ENCODE measurements around the gene ASTN2. TPM values are rescaled to one million over a fixed set of nuclear protein-coding genes. Genes with fewer than 3 reads are reported as not detected.

Gene ASTN2
- total RNA-seq, 1 donor from 2014 or later: 13.6 TPM

GRCh38 chr9:116663581-116663980 is 751.3 kb downstream of the ASTN2 start:
- Mint-ChIP-seq H3K27ac (ENCODE audit: unreplicated experiment) (no peak overlapping the region), H3K9me3 (ENCODE audit: unreplicated experiment) (no peaks in the 10 kb centered on the region), H3K27me3 (ENCODE audit: low read depth, unreplicated experiment) (no peaks in the 10 kb centered on the region), H3K36me3 (ENCODE audit: low read depth, unreplicated experiment) (no peaks in the 10 kb centered on the region), H3K4me1 (ENCODE audit: low read depth, unreplicated experiment) (peaks cover 6% of the 10 kb centered on the region), H3K4me3 (ENCODE audit: unreplicated experiment) (no peak overlapping the region)
- no peaks in the 10 kb centered on the region for H3K36me3 ChIP-seq (ENCODE audit: insufficient read depth, low read length)
- no peaks in the 10 kb centered on the region for H3K79me2 ChIP-seq (ENCODE audit: insufficient read depth, low read length)
- H2AFZ ChIP-seq (ENCODE audit: low read depth, low read length): no peak overlapping the region
- no peaks in the 10 kb centered on the region for H3K4me1 ChIP-seq (ENCODE audit: insufficient read depth, low read length)
- H4K20me1 ChIP-seq (ENCODE audit: insufficient read depth, low read length): no peaks in the 10 kb centered on the region
- TF ChIP-seq EZH2 (IDR thresholded peaks at IDR 0.05; ENCODE audit: insufficient read depth, low read length) (no peak), CTCF (IDR thresholded peaks at IDR 0.05; ENCODE audit: insufficient read depth, low read depth, low read length) (no peak)
- H3K27me3 ChIP-seq (ENCODE audit: insufficient read depth, low read length): peaks cover 3% of the 10 kb centered on the region
- FAIRE-seq (no peak), DNase-seq (ENCODE audit: low read depth) (no peak)
- no peaks in the 10 kb centered on the region for H3K9me3 ChIP-seq (ENCODE audit: insufficient read depth, low read depth, low read length)
- no peak overlapping the region for H3K9ac ChIP-seq (ENCODE audit: low read length)
- H3K4me2 ChIP-seq (ENCODE audit: low read length): no peak overlapping the region
- no peak overlapping the region for H3K27ac ChIP-seq (ENCODE audit: low read depth, low read length)
- H3K4me3 ChIP-seq (ENCODE audit: insufficient read depth, low read depth, low read length): no peak overlapping the region

GRCh38 chr9:116662646-116663310 is 752.1 kb downstream of the ASTN2 start:
- Histone ChIP-seq H4K20me1 (ENCODE audit: insufficient read depth, low read length) (no peaks in the 10 kb centered on the region), H3K4me2 (ENCODE audit: low read length) (no peak overlapping the region), H3K36me3 (ENCODE audit: insufficient read depth, low read length) (no peaks in the 10 kb centered on the region), H3K27ac (ENCODE audit: low read depth, low read length) (no peak overlapping the region), H3K27me3 (ENCODE audit: insufficient read depth, low read length) (peaks cover 3% of the 10 kb centered on the region), H3K9me3 (ENCODE audit: insufficient read depth, low read depth, low read length) (no peaks in the 10 kb centered on the region), H3K4me3 (ENCODE audit: insufficient read depth, low read depth, low read length) (no peak overlapping the region), H3K4me1 (ENCODE audit: insufficient read depth, low read length) (no peaks in the 10 kb centered on the region), H2AFZ (ENCODE audit: low read depth, low read length) (no peak overlapping the region), H3K79me2 (ENCODE audit: insufficient read depth, low read length) (no peaks in the 10 kb centered on the region), H3K9ac (ENCODE audit: low read length) (no peak overlapping the region)
- H3K9me3 Mint-ChIP-seq (ENCODE audit: unreplicated experiment): no peaks in the 10 kb centered on the region
- H3K4me1 Mint-ChIP-seq (ENCODE audit: low read depth, unreplicated experiment): peaks cover 6% of the 10 kb centered on the region
- no peak for DNase-seq (ENCODE audit: low read depth)
- TF ChIP-seq EZH2 (IDR thresholded peaks at IDR 0.05; ENCODE audit: insufficient read depth, low read length): no peak
- TF ChIP-seq CTCF (IDR thresholded peaks at IDR 0.05; ENCODE audit: insufficient read depth, low read depth, low read length): no peak
- H3K27ac Mint-ChIP-seq (ENCODE audit: unreplicated experiment): no peak overlapping the region
- no peaks in the 10 kb centered on the region for H3K36me3 Mint-ChIP-seq (ENCODE audit: low read depth, unreplicated experiment)
- H3K4me3 Mint-ChIP-seq (ENCODE audit: unreplicated experiment): no peak overlapping the region
- no peaks in the 10 kb centered on the region for H3K27me3 Mint-ChIP-seq (ENCODE audit: low read depth, unreplicated experiment)
- FAIRE-seq: no peak
